Prostate gland (tissue), 2 donors: ENCODE measurements around the gene ADAP1. TPM values are rescaled to one million over a fixed set of nuclear protein-coding genes. Genes with fewer than 3 reads are reported as not detected.

Experiments used
- DNase-seq: peaks from one replicate; pipeline ENCODE4 v3.0.0-alpha.2; 2019; ENCODE audit warnings: low spot score
- H3K27ac ChIP-seq, 2 donors: fragments of 200-600 bp; sonication (generic); 2 replicates each; pipeline ENCODE4 v1.5.1; 2017 to 2019
- H3K27me3 ChIP-seq: fragments of 200-600 bp; sonication (generic); replicated peaks from 2 replicates; pipeline ENCODE4 v1.5.1; 2019; ENCODE audit not compliant: insufficient read depth
- H3K36me3 ChIP-seq, 2 donors: fragments of 200-600 bp; sonication (generic); 1 replicate in 1 of 2; 2 replicates in 1 of 2; pipeline versions ENCODE4 v1.5.1 to v1.8.1; 2017 to 2019
- H3K4me1 ChIP-seq: fragments of 200-600 bp; sonication (generic); replicated peaks from 2 replicates; pipeline ENCODE4 v1.5.1; 2019
- H3K4me3 ChIP-seq, 2 donors: fragments of 200-600 bp; sonication (generic); 2 replicates each; pipeline ENCODE4 v1.5.1; 2017 to 2019
- H3K9me3 ChIP-seq: fragments of 200-600 bp; sonication (generic); 2 replicates; pipeline ENCODE4 v1.5.1; 2017
- CTCF ChIP-seq, 4 experiments: fragments of 200-600 bp in 2 of 4; fragments of 450-650 bp in 2 of 4; sonication (generic) in 2 of 4; IDR thresholded peaks; 1 replicate in 3 of 4; 2 replicates in 1 of 4; pipeline ENCODE4 v1.5.1; 2016 to 2019; ENCODE audit warnings: antibody characterized with exemption in 4 of 4, mild to moderate bottlenecking in 2 of 4, moderate library complexity in 2 of 4
- POLR2A ChIP-seq: fragments of 450-650 bp; IDR thresholded peaks from one replicate; pipeline ENCODE4 v1.6.1; 2016; ENCODE audit warnings: antibody characterized with exemption, mild to moderate bottlenecking
- POLR2AphosphoS5 ChIP-seq: sonication (generic); formaldehyde crosslinking; IDR thresholded peaks from one replicate; pipeline ENCODE4 v1.6.1; 2017; ENCODE audit warnings: antibody characterized with exemption
- WGBS: methylation state at CpG from one replicate; pipeline ENCODE4 v1.1.5; 2018; 5-methylcytosine and 5-hydroxymethylcytosine counted together
- intact Hi-C: fragments of 100-400 bp; cut with DNase I; formaldehyde crosslinking; loops from one replicate; pipeline ENCODE4 v1.14.2; 2022
- total RNA-seq, 2 donors: library from RNA; depleted of rRNA; stranded (reverse); fragments of >200 nt; gene quantifications; one replicate each; pipeline ENCODE4 v1.1.0, GENCODE V29; 2016

The ADAP1 gene
- total RNA-seq, 2 donors from 2014 or later = 5.9 to 8.3 TPM

GRCh38 chr7:897771-898376 is 56.6 kb downstream of the ADAP1 start:
- Histone ChIP-seq H3K4me1 (no peaks in the 10 kb centered on the region), H3K27ac (no peak overlapping the region), H3K9me3 (no peaks in the 10 kb centered on the region), H3K36me3 (peaks cover 7 to 10% of the 10 kb centered on the region in 2 donors), H3K27me3 (no peaks in the 10 kb centered on the region), H3K4me3 (no peak overlapping the region)
- peak; percentile 41 for DNase-seq
- 50% methylated on average over 27 of the region's 27 CpGs for WGBS
- TF ChIP-seq POLR2AphosphoS5 (no peak), POLR2A (no peak), CTCF (IDR thresholded peaks at IDR 0.05) (no peak)
- intact Hi-C loops = no loop called here

GRCh38 chr7:897086-897485 is 57.4 kb downstream of the ADAP1 start:
- no peak for TF ChIP-seq POLR2A
- TF ChIP-seq POLR2AphosphoS5 = no peak
- TF ChIP-seq CTCF (IDR thresholded peaks at IDR 0.05) = no peak
- H3K27me3 ChIP-seq = no peaks in the 10 kb centered on the region
- H3K4me1 ChIP-seq = no peaks in the 10 kb centered on the region
- H3K27ac ChIP-seq = no peak overlapping the region
- no peak for DNase-seq
- H3K4me3 ChIP-seq = no peak overlapping the region
- no peaks in the 10 kb centered on the region for H3K9me3 ChIP-seq
- intact Hi-C loops = no loop called here
- WGBS = 89% methylated on average over 11 of the region's 14 CpGs
- peaks cover 8 to 10% of the 10 kb centered on the region in 2 donors for H3K36me3 ChIP-seq

GRCh38 chr7:896346-897075 is 58.0 kb downstream of the ADAP1 start:
- WGBS = 90% methylated on average over 42 of the region's 42 CpGs
- intact Hi-C loops = no loop called here
- H3K36me3 ChIP-seq = peaks cover 10 to 14% of the 10 kb centered on the region in 2 donors
- H3K27me3 ChIP-seq = no peaks in the 10 kb centered on the region
- no peak for DNase-seq
- H3K4me1 ChIP-seq = no peaks in the 10 kb centered on the region
- no peaks in the 10 kb centered on the region for H3K9me3 ChIP-seq
- no peak overlapping the region for H3K4me3 ChIP-seq
- no peak for TF ChIP-seq POLR2AphosphoS5
- no peak for TF ChIP-seq CTCF (IDR thresholded peaks at IDR 0.05)
- no peak for TF ChIP-seq POLR2A
- no peak overlapping the region for H3K27ac ChIP-seq

- DNase-seq = no peak
- Histone ChIP-seq H3K4me3 (no peak overlapping the region), H3K27me3 (no peaks in the 10 kb centered on the region), H3K36me3 (peaks cover 10 to 21% of the 10 kb centered on the region in 2 donors), H3K9me3 (no peaks in the 10 kb centered on the region), H3K4me1 (no peaks in the 10 kb centered on the region), H3K27ac (no peak overlapping the region)
- TF ChIP-seq POLR2A (no peak), CTCF (IDR thresholded peaks at IDR 0.05) (no peak), POLR2AphosphoS5 (no peak)
- WGBS = 95% methylated on average over 52 of the region's 52 CpGs
- intact Hi-C loops = no loop called here
Observed at GRCh38 chr7:895451-896052, 58.9 kb downstream of the ADAP1 start.
